ENCODE measurements around the gene NRXN2.
"Not testable (repeated sequence)": the region's sequence is repeated elsewhere in the genome, so short reads cannot be mapped to it uniquely, and the experiment has no call there.

The NRXN2 gene

GRCh38 chr11:64561984-64562722, 160.8 kb downstream of the NRXN2 start:
- DNase-seq: no peak

- DNase-seq: not testable (repeated sequence)
Observed at GRCh38 chr11:64561429-64561828, 161.6 kb downstream of the NRXN2 start.

GRCh38 chr11:64560941-64561340, 162.1 kb downstream of the NRXN2 start:
- no peak for DNase-seq

GRCh38 chr11:64560139-64560771, 162.7 kb downstream of the NRXN2 start:
- DNase-seq: no peak

- no peak for DNase-seq
Observed at GRCh38 chr11:64559351-64560138, 163.5 kb downstream of the NRXN2 start.

- DNase-seq: no peak
Observed at GRCh38 chr11:64558869-64559268, 164.1 kb downstream of the NRXN2 start.

GRCh38 chr11:64558065-64558745, 164.8 kb downstream of the NRXN2 start:
- peak; percentile 16 for DNase-seq

- DNase-seq: no peak
Observed at GRCh38 chr11:64556721-64557250, 166.2 kb downstream of the NRXN2 start.

Measured in fibroblast of skin of scalp (primary cell).